Esophagus muscularis mucosa (tissue), 4 donors: Measurements from ENCODE around the gene TMCC1. TPM values are rescaled to one million over a fixed set of nuclear protein-coding genes. Genes with fewer than 3 reads are reported as not detected.
A peak's percentile ranks its signal among the peaks of the same experiment; 100 is the strongest.
"Not testable (repeated sequence)": the region's sequence is repeated elsewhere in the genome, so short reads cannot be mapped to it uniquely, and the experiment has no call there.

Experiments used
- DNase-seq: peaks from one replicate; pipeline ENCODE4 v3.0.0-alpha.2; 2017; ENCODE audit errors: extremely low spot score
- H3K27ac ChIP-seq, 4 donors: fragments of 200-600 bp; sonication (generic); replicated peaks in 1 of 4; 1 replicate in 3 of 4; 2 replicates in 1 of 4; pipeline ENCODE4 v1.5.1; 2016 to 2019; ENCODE audit warnings: mild to moderate bottlenecking in 1 of 4
- H3K27me3 ChIP-seq, 4 donors: fragments of 200-600 bp; sonication (generic); one replicate each; pipeline versions ENCODE4 v1.5.1 to v1.6.0; 2016 to 2019
- H3K36me3 ChIP-seq, 4 donors: fragments of 200-600 bp; sonication (generic); one replicate each; pipeline ENCODE4 v1.5.1; 2016 to 2019
- H3K4me1 ChIP-seq, 4 donors: fragments of 200-600 bp; sonication (generic); one replicate each; pipeline ENCODE4 v1.5.1; 2016 to 2019
- H3K4me3 ChIP-seq, 4 donors: fragments of 200-600 bp; sonication (generic); 1 replicate in 2 of 4; 2 replicates in 2 of 4; pipeline ENCODE4 v1.5.1; 2016 to 2019; ENCODE audit warnings: mild to moderate bottlenecking in 4 of 4, moderate library complexity in 1 of 4
- H3K9me3 ChIP-seq, 4 donors: fragments of 200-600 bp; sonication (generic); 1 replicate in 3 of 4; 2 replicates in 1 of 4; pipeline ENCODE4 v1.5.1; 2016 to 2019
- CTCF ChIP-seq, 3 experiments: fragments of 200-600 bp in 2 of 3; fragments of 450-650 bp in 1 of 3; sonication (generic) in 2 of 3; IDR thresholded peaks; one replicate each; pipeline ENCODE4 v1.5.1; 2017 to 2019; ENCODE audit warnings: antibody characterized with exemption in 3 of 3, mild to moderate bottlenecking in 2 of 3, moderate library complexity in 1 of 3
- EP300 ChIP-seq: sonication (generic); formaldehyde crosslinking; IDR thresholded peaks from one replicate; pipeline ENCODE4 v1.6.1; 2017; ENCODE audit warnings: antibody characterized with exemption
- POLR2A ChIP-seq: fragments of 450-650 bp; IDR thresholded peaks from one replicate; pipeline ENCODE4 v1.6.1; 2017; ENCODE audit warnings: antibody characterized with exemption, moderate library complexity, mild to moderate bottlenecking, low read depth
- POLR2AphosphoS5 ChIP-seq, 2 donors: sonication (generic); formaldehyde crosslinking; IDR thresholded peaks; one replicate each; pipeline ENCODE4 v1.6.1; 2017; ENCODE audit warnings: antibody characterized with exemption in 2 of 2
- WGBS: methylation state at CpG from one replicate; pipeline ENCODE4 v1.1.5; 2018; 5-methylcytosine and 5-hydroxymethylcytosine counted together
- intact Hi-C: fragments of 100-400 bp; cut with DNase I; formaldehyde crosslinking; loops from one replicate; pipeline ENCODE4 v1.15.1; 2023
- total RNA-seq, 4 donors: library from RNA; depleted of rRNA; stranded (reverse); fragments of >200 nt; gene quantifications; one replicate each; pipeline versions ENCODE4 v1.1.0 to v1.2.1, GENCODE V29; 2016

The TMCC1 gene
- total RNA-seq, 4 donors from 2014 or later: 24.5 to 36.2 (median 28.9) TPM

GRCh38 chr3:129888771-129889170, 4.7 kb downstream of the TMCC1 start:
- 42% methylated on average over 5 of the region's 5 CpGs for WGBS
- peak overlapping the region in 2 of 4 donors; percentile 1 to 16 for H3K27ac ChIP-seq
- H3K36me3 ChIP-seq: peaks cover 0 to 6% (median 0%) of the 10 kb centered on the region in 4 donors
- no peaks in the 10 kb centered on the region for H3K27me3 ChIP-seq
- H3K4me3 ChIP-seq: no peak overlapping the region
- no peak for DNase-seq
- TF ChIP-seq CTCF (IDR thresholded peaks at IDR 0.05): no peak
- TF ChIP-seq EP300: no peak
- TF ChIP-seq POLR2AphosphoS5 (IDR thresholded peaks at IDR 0.05): no peak
- no peak for TF ChIP-seq POLR2A
- intact Hi-C loops: no loop called here
- peaks cover 34 to 48% (median 44%) of the 10 kb centered on the region in 4 donors for H3K4me1 ChIP-seq
- H3K9me3 ChIP-seq: no peaks in the 10 kb centered on the region

- H3K4me1 ChIP-seq: peaks cover 0 to 7% (median 0%) of the 10 kb centered on the region in 4 donors
- TF ChIP-seq EP300 (no peak), CTCF (IDR thresholded peaks at IDR 0.05) (no peak), POLR2AphosphoS5 (IDR thresholded peaks at IDR 0.05) (no peak), POLR2A (no peak)
These were observed 12.2 kb downstream of the TMCC1 start for GRCh38 chr3:129881261-129881660.

GRCh38 chr3:129878355-129878754, 15.2 kb downstream of the TMCC1 start:
- no peak for DNase-seq

More at GRCh38 chr3:129881261-129881660, 12.2 kb downstream of the TMCC1 start:
- H3K9me3 ChIP-seq: no peaks in the 10 kb centered on the region
- no peak overlapping the region for H3K4me3 ChIP-seq
- H3K27ac ChIP-seq: no peak overlapping the region
- intact Hi-C loops: no loop called here
- 76% methylated on average over 2 of the region's 2 CpGs for WGBS
- no peak for DNase-seq
- H3K36me3 ChIP-seq: peaks cover 7 to 41% (median 16%) of the 10 kb centered on the region in 4 donors
- H3K27me3 ChIP-seq: no peaks in the 10 kb centered on the region

GRCh38 chr3:129874479-129874878, 19.0 kb downstream of the TMCC1 start:
- H3K27ac ChIP-seq, DNase-seq, H3K4me1 ChIP-seq, H3K9me3 ChIP-seq, intact Hi-C loops, H3K27me3 ChIP-seq, H3K4me3 ChIP-seq: not testable (repeated sequence)
- peaks cover 3 to 75% (median 21%) of the 10 kb centered on the region in 4 donors for H3K36me3 ChIP-seq
- 96% methylated on average over 2 of the region's 2 CpGs for WGBS

More at GRCh38 chr3:129878355-129878754, 15.2 kb downstream of the TMCC1 start:
- H3K4me1 ChIP-seq: peaks cover 0 to 7% (median 1%) of the 10 kb centered on the region in 4 donors
- no peaks in the 10 kb centered on the region for H3K9me3 ChIP-seq
- H3K27me3 ChIP-seq: no peaks in the 10 kb centered on the region
- TF ChIP-seq POLR2A (no peak), EP300 (no peak), POLR2AphosphoS5 (IDR thresholded peaks at IDR 0.05) (no peak), CTCF (IDR thresholded peaks at IDR 0.05) (no peak)
- WGBS: 65% methylated on average over 1 of the region's 1 CpG
- no peak overlapping the region for H3K4me3 ChIP-seq
- intact Hi-C loops: no loop called here
- peaks cover 7 to 62% (median 24%) of the 10 kb centered on the region in 4 donors for H3K36me3 ChIP-seq
- no peak overlapping the region for H3K27ac ChIP-seq

- intact Hi-C loops: no loop called here
- TF ChIP-seq EP300 (no peak), POLR2A (no peak), CTCF (IDR thresholded peaks at IDR 0.05) (no peak), POLR2AphosphoS5 (IDR thresholded peaks at IDR 0.05) (no peak)
- Histone ChIP-seq H3K27ac (no peak overlapping the region), H3K36me3 (peaks cover 0 to 27% (median 6%) of the 10 kb centered on the region in 4 donors), H3K4me1 (peaks cover 0 to 22% (median 12%) of the 10 kb centered on the region in 4 donors), H3K27me3 (no peaks in the 10 kb centered on the region), H3K9me3 (no peaks in the 10 kb centered on the region), H3K4me3 (no peak overlapping the region)
- 97% methylated on average over 2 of the region's 2 CpGs for WGBS
- DNase-seq: no peak
These were observed 24.6 kb downstream of the TMCC1 start for GRCh38 chr3:129868912-129869311.
